ENCODE measurements around the gene MAGOH. TPM values are rescaled to one million over a fixed set of nuclear protein-coding genes. Genes with fewer than 3 reads are reported as not detected.
"Not testable (repeated sequence)": the region's sequence is repeated elsewhere in the genome, so short reads cannot be mapped to it uniquely, and the experiment has no call there.

Gene MAGOH
- total RNA-seq: 100 to 1,000 TPM; 113 to 119 TPM

- ChIA-PET CTCF (no interaction called here), POLR2A (interaction anchor here (0.6 to 0.9 kb wide), 2 partner anchors 17 to 73 kb away, joined by 3 read pairs; no protein-coding TSS in a partner anchor)
Observed at GRCh38 chr1:53238197-53239155, at the start of gene MAGOH. TSS of gene MAGOH (minus strand) at chr1:53238518. CDS start at chr1:53238448, 70 bp downstream.

DNA sequence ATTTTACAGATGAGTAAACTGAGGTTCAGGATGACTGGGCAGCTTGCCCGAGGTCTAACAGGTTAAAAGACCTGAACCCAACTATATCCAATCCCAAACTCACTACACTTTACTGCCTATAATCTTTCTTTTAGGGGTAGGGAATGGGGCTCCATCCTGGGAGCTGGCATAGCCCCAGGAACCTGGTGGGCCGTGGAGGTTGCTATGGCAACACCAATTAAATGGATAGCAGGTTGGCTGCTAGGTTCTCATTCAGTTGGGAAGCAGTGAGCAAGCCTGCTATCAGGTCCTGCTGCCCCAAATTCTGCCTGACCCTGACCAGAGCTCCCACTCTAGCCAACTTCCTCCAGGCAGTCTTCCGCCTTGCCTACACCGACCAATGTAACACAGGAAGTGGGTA, 48.6 kb upstream of the MAGOH start:
- ChIA-PET CTCF (no interaction called here), POLR2A (no interaction called here)

DNA sequence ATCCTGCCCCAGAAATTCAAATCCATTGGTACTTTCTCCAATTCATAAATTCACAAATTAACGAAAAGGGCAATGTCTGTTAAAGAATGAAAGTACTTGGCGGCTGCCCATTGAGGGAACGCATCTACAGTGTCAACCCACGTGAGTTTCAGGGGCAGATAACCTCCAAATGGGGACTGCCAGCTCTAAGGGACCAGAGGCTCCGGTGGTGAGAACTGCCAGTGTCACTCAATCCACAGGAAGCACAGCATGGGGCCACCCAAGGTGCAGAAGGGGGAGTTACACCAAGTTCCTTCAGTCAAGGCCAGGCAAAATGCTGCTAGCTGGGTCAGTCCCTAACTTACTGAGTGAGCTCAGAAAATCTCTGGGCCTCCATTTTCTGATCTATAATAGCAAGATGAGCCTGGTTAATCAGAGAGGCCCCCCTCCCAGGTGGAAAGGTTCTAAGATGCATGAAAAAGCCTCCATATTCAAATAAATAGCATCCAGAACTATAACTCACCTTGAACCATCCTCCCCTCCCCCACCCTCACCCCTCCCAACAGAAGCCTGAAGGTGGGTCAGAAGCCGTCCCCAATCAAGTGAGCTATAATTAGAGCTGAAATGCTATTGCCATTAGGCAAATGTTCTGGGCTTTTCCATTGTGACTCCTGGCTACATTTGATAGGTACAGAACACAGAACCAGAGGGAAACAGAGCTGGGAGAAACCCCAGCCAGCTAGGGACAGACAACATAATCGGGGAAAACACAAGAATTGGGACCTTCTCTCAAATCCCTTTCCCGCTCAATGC, 47.8 kb upstream of the MAGOH start:
- ChIA-PET POLR2A (no interaction called here), CTCF (no interaction called here)

- CTCF ChIA-PET: no interaction called here
- POLR2A ChIA-PET: no interaction called here
Observed at GRCh38 chr1:53285546-53285945, 47.2 kb upstream of the MAGOH start.

- CTCF ChIA-PET: no interaction called here
- POLR2A ChIA-PET: no interaction called here
Observed at GRCh38 chr1:53284224-53285020, 46.1 kb upstream of the MAGOH start.

DNA sequence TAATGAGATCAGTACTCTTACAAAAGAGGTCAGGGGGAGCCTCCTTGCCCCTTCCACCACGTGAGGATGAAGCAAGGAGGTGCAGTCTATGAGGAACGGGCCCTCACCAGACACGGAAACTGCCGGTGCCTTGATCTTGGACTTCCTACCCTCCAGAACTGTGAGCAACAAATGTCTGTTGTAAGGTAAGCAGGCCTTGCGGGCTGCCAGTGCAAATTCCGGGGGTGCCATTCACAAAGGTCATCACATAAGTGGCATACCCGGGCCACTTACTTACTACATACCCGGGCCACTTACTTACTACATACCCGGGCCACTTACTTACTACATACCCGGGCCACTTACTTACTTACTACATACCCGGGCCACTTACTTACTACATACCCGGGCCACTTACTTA, 44.8 kb upstream of the MAGOH start:
- POLR2A ChIA-PET: not testable (repeated sequence)
- CTCF ChIA-PET: interaction anchor here (2.7 kb wide), 1 partner anchor 110 kb away, joined by 10 read pairs; no protein-coding TSS in a partner anchor

DNA sequence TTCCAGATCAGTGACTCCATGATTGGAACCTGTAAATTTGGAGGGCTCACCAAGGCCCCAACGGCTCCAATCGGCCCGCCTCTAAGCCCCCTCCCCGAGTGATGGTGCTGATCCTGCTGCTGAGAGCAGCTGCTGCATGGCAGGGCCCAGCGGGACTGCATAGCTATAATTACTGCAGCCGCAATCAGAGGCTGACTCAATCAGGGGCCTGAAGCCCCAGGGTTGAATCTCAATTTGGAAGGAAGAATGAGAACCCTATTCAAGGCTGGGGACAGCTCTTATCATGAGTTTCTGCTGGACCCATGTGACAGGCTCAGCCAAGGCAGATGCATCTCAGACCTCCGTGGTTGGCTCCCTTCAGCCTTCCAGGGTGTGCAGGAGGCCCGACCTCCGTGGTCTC, 42.8 kb upstream of the MAGOH start:
- ChIA-PET CTCF (interaction anchor here (2.7 kb wide), 1 partner anchor 112 kb away, joined by 10 read pairs; no protein-coding TSS in a partner anchor), POLR2A (no interaction called here)

DNA sequence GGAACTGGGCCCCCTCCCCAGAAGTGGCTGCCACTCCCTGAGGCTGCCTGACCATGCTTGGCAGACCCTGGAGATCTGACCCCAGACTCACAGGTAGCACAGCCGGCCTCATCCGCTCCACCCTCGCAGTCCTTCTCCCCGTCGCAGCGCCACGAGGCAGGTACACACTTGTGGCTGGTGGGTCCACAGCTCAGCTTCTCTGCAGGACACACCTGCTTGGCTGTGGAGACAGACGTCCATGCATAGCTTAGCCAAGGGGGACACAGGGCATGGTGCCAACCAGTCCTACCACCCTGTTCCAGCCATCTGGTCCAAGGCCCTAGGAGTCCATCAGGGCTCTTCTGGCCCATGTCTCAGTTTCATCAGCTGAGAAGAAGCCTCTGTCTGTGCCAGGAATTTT, 42.2 kb upstream of the MAGOH start:
- CTCF ChIA-PET: interaction anchor here (2.7 kb wide), 1 partner anchor 113 kb away, joined by 10 read pairs; no protein-coding TSS in a partner anchor
- POLR2A ChIA-PET: no interaction called here

DNA sequence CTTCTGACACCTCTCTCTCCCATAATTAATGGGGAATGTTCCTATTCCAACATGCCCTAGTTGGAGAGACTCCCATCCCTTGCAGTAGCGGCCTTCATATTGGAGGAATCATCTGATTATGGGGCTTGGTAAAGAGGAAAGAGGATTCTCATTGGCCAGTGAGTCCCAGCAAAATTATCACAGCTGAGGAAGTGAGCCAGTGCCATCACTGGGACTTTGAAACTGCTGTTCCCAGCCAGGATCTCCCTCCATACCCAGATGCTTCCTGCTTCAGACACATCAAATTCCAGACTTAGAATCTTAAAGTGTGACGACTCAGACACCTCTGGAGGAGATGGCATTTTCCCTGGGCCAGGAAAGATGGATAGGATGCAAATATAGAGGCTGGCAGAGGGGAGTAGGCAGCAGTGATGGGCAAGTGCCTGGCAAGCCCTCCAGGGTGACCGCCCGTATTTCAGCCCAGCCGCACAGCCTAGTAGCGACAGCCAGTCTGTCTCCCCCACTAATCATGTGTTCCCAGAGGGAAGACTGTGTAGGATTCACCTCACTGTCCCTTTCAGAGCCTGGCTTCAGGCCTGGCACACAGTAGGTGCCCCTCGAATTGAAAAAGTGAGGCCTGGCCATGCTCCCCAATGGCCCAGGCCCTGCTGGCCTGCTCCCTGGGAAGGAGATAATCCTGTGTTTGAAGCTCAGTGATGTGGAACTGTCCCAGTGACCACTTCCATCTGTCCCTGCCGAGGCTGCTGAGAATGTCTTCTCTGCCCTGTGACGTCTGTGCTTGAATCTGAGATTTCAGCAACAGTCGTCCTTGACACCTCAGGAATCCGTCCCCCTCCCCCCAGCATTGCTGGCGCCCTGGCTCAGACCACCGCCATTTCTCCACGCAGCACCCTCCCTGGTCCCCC, 41.2 kb upstream of the MAGOH start:
- POLR2A ChIA-PET: no interaction called here

DNA sequence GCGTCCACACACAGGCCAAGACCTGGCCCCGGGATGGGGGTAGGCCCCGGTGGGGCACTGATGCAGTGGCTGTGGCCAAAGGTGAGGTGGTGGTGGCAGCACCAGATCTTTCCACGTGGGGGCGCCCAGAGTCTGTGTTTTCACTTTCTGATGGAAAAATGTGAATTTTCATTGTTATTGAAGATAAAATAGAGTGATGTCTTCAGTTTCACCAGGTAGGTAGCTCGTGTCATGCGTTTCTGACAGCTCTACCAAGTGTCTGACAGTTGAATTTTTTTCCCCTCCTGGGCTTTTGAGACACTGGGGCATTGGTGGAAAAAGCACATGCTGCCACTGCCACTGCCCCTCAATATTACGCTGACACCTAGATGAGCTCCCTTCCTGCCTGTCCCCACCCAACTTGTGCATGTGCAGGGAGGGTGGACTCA, 40.0 kb upstream of the MAGOH start:
- ChIA-PET POLR2A (interaction anchor here (0.6 to 0.7 kb wide), 4 partner anchors 27 to 115 kb away, joined by 3 to 4 read pairs (median 4); no protein-coding TSS in a partner anchor), CTCF (interaction anchor here (0.6 to 2.2 kb wide), 20 partner anchors 10 to 463 kb away, joined by 3 to 26 read pairs (median 5); no protein-coding TSS in a partner anchor)

More for the DNA sequence above, 41.2 kb upstream of the MAGOH start:
- CTCF ChIA-PET: interaction anchor here (1.5 to 2.2 kb wide), 2 partner anchors 114 to 134 kb away, joined by 7 to 26 read pairs; no protein-coding TSS in a partner anchor

GRCh38 chr1:53277326-53277725, 39.0 kb upstream of the MAGOH start:
- CTCF ChIA-PET: interaction anchor here (0.9 to 2.2 kb wide), 7 partner anchors 10 to 126 kb away, joined by 3 to 26 read pairs (median 8); no protein-coding TSS in a partner anchor

DNA sequence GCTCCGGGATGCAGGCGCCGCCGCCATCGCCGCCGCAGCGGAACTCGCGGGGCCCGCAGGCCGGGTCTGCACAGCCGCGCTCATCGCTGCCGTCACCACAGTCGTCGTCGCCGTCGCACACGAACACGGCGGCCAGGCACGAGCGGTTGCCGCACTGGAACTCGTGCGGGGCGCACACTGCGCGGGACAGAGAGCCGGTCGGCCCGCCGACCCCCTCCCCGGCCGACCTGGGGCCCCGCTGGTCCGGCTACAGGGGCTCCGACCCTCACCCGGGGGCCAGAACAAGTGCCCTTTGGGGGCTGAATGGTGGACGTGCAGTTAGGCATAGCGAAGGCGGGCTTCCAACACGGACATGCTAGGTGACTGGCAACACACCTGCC, 38.6 kb upstream of the MAGOH start:
- ChIA-PET POLR2A (no interaction called here), CTCF (interaction anchor here (1.1 kb wide), 1 partner anchor 50 kb away, joined by 3 read pairs; no protein-coding TSS in a partner anchor)

More at GRCh38 chr1:53277326-53277725, 39.0 kb upstream of the MAGOH start:
- POLR2A ChIA-PET: no interaction called here

DNA sequence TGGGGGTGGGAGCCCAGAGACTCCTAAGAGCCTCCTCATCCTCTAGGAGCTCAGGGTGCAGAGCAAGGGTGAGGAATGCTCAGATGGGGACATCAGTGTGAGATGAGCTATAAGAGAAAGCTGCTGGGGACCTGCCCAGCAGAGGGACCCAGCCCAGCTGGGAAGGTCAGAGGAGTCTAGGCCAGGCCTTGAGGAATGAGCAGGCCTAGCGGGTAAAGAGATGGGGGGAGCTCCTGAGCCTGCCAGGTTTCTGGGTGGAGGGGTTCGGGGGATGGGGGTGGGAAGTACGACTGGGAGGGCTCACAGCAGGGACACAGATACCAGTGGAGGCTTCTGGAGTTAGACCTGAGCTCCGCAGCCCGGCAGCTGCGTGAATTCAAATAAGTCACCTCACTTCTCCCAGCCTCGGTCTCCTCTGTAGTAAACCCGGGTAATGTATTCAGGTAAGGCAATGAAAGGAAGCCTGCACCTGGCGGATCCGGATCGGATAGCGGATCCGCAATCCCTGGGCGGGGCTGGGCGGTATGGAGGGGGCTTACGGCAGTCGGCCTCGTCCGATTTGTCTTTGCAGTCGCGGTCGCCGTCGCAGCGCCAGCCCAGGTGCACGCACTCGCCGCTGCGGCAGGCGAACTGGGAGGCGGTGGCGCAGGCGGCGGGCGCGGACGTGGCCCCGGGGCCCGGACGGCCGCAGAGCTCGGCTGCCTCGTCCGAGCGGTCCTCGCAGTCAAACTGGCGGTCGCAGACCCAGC, 38.0 kb upstream of the MAGOH start:
- ChIA-PET POLR2A (no interaction called here), CTCF (interaction anchor here (1.2 kb wide), 2 partner anchors 64 to 117 kb away, joined by 3 to 7 read pairs; no protein-coding TSS in a partner anchor)

DNA sequence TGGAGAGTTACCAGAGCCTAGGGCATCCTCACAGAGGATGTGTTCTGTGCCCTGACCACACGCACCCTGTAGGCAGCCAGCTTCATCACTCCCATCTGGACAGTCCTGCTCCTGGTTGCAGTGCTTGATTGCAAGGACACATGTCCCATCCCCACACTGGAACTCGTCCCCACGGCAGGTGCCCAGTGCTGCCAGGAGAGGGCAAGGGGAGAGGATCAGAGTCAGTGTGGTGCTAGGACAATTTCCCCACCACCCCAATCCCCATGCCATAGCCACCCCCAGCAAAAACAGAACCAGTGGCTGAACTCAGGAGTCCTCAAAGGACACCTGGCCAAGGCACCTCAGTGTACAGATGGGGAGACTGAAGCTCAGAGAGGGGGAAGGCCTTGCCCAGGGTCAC, 37.2 kb upstream of the MAGOH start:
- POLR2A ChIA-PET: no interaction called here

DNA sequence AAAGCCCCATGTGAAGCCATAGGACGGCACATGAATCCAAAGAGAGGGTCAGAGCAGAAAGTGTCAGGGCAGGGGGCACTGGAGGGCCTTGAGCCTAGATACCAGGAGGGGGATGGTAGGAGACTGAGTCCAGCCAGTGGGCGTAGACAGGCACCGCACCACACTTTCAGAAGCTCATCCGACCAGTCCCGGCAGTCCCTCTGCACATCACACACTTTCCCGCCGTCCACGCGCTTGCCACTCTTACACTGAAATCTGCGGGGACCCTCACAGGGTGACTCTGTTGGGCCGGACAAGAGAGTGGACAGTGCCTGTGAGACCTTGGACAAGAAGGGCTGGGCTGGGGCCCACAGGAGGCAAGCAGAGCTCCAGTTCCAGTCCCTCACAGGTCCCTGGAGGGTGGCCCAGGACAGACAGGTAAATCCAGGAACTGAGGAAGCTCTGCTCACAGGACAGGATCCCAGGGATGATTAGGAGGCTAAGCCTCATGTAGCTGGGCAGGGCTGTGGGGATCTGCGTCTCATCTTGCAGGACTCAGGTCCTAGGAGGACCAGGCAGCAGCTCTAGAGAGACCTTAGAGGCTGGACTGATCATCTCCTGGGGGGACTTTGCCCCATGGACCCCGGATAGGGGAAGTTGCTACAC, 36.3 kb upstream of the MAGOH start:
- POLR2A ChIA-PET: no interaction called here
- CTCF ChIA-PET: interaction anchor here (2.3 kb wide), 1 partner anchor 119 kb away, joined by 8 read pairs; no protein-coding TSS in a partner anchor

More for the DNA sequence above, 37.2 kb upstream of the MAGOH start:
- CTCF ChIA-PET: interaction anchor here (1.2 kb wide), 2 partner anchors 65 to 118 kb away, joined by 3 to 7 read pairs; no protein-coding TSS in a partner anchor

GRCh38 chr1:53274026-53274425, 35.7 kb upstream of the MAGOH start:
- POLR2A ChIA-PET: no interaction called here
- CTCF ChIA-PET: interaction anchor here (2.3 kb wide), 1 partner anchor 119 kb away, joined by 8 read pairs; no protein-coding TSS in a partner anchor

GRCh38 chr1:53273526-53273925, 35.2 kb upstream of the MAGOH start:
- ChIA-PET CTCF (interaction anchor here (2.3 kb wide), 1 partner anchor 120 kb away, joined by 8 read pairs; no protein-coding TSS in a partner anchor), POLR2A (no interaction called here)
